Activated CD4-positive, alpha-beta T cell treated with anti-CD3 and anti-CD28 coated beads, Interleukin-2, amount 50 U/mL, for 16 hours (primary cell): ENCODE results near the gene CASZ1.

Experiments
- DNase-seq: peaks from one replicate; pipeline ENCODE4 v3.0.0-alpha.2; 2020

Gene CASZ1

DNA sequence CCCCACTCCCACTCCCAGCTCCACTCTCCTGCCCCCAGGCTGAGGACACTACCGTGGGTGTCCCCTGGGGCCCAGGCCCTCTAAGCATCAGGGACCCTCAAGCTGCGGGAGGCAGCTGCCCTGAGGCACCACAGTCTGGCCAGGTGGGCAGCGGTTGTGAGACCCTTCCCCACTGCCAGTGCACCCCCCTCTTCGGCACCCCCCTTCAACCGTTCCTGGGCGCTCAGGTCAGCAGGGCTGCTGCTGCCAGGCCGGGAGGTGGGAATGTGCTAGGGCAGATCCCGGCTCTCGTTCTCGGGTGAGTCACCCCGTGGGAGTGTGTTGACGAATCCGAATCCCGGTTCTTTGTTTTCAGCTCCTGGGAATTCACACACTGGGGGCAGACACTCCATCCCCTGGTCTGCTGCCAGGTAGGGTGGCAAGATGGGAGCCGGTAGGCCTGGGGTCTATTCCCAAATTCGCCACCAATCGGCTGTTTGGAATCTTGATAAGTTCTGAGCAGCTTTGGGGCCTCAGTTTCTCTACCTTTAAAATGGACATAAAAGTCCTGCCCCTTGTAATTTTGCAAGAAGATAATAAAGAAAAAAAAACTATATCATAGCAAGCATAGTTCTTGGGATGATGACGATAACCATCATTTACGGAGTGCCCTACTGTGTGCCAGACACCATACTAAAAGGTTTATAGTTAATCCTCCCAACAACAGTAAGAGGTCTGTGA, 28.5 kb upstream of the CASZ1 start:
- DNase-seq: no peak

DNA sequence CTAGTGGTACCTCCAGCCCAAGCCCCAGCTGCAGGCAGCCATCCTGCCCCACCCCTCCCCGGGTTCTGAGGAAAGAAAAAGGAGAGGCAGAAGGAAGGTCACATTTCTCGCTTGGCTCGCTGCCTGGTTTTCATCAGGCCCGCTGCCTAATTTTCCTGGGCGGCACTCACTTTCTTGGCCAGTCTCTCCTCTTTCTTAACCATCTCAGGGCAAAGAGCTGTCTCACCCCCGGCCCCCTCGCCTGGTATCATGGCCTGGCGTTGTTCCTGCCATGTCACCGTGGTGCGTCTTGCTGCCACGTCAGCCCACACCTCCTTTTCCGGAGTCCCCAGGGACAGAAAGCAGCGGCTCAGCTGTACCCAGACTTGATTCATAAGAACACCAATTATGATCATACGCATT, 26.6 kb upstream of the CASZ1 start:
- no peak for DNase-seq

DNA sequence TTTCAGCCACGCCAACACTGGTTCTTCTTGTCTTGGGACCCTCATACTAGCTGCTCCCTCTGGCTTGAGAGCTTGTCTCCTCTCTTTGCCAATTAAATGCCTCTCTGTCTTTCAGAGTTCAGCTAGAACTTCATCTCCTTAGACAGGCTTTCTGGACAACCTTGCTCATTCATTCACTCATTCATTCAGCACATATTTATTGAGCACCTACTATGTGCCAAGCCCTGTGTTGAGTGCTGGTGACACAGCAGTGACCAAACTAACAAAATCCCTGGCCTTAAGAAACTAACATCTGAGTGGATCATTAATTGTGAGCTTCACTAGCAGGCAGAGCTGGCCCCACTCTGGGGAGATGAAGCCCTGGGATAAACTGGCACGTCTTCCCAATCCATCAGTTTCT, 24.9 kb upstream of the CASZ1 start:
- no peak for DNase-seq

- no peak for DNase-seq
Measured at GRCh38 chr1:10820422-10820821, 24.0 kb upstream of the CASZ1 start.

- DNase-seq: no peak
Measured at GRCh38 chr1:10819198-10819901, 22.9 kb upstream of the CASZ1 start.

DNA sequence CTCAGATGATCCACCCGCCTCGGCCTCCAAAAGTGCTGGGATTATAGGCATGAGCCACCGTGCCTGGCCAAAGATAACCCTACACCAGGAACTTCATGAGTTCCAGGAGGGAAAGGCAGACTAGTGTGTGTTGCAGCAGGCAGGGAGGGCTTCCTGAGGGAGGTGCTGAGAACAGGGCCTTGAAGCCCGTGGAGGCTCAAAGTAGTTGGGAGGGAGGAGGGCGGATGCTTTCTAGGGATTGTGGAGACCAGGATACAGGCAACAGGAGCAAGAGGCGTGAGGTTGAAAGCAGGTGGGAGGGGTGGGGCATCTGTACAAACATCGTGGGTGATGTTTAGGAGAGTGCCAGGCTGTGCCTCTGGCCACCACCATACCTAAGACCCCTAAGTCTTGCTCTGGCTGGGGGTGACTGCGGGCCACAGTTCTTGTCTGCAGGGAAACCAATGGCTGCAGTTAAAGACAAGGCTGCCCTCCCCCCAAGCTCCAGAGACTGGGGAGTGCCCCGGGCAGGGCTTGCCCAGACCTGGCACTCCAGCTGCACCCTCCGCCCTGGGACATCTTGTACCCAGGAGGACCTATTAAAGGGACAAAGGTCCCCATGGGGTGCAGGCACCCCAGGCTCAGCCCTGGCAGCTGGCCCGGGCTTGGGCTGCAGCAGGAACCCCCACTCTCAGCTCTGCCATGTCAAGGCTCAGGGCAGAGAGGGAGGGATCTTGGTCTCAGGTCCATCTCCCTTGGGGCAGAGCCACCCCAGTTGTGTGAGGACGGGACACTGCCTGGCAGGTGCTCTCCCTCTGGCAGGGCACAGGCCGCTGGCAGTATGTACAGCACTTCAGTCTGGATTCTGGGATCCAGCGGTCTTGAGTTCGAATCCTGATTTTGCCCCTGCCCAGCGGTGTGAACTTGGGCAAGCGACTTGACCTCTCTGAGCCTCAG, 22.1 kb upstream of the CASZ1 start:
- DNase-seq: no peak

GRCh38 chr1:10816743-10817369, 20.4 kb upstream of the CASZ1 start:
- DNase-seq: no peak

GRCh38 chr1:10816233-10816632, 19.8 kb upstream of the CASZ1 start:
- no peak for DNase-seq

GRCh38 chr1:10815858-10816195, 19.4 kb upstream of the CASZ1 start:
- no peak for DNase-seq

DNA sequence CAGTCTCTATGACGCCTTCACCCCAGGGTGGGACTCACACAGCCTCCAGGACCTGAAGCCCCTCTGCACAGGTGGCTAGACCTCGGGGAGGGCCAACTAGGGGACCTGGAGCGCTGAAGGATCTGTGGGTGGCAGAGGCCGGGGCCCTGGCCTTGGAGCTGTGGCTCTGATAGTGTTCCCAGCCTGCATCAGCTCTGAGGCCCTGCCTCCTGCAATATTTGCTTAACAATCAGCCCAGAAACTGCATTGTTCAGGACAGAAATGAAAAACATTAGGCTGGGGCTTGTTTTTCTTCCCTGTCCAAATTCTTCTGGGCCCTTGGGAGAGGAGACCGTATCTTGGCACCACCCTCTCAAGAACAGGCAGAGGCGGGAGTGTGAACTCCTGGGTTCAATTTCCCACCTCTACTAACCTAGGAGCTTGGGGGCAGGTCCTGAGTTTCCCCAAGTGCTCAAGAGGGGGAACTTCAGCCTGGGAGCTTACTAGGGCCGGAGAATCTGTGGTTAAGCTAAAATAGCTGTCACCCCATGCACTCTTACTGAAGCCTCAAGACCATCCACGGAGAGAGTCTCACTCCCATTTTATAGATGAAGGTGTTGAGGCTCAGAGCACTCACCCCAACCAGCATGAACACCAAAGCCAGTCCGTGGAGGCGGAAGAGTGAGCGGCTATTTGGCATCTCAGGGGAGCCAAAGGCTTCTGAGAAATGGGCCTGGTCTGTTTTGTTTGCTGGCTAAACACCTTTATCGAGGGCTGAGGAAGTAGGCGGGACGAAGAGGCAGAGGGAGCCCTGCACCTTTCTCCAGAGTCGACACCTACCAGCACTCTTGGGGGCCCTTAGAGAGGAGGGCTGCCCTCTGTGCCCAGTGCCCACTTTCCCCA, 18.8 kb upstream of the CASZ1 start:
- DNase-seq: no peak

DNA sequence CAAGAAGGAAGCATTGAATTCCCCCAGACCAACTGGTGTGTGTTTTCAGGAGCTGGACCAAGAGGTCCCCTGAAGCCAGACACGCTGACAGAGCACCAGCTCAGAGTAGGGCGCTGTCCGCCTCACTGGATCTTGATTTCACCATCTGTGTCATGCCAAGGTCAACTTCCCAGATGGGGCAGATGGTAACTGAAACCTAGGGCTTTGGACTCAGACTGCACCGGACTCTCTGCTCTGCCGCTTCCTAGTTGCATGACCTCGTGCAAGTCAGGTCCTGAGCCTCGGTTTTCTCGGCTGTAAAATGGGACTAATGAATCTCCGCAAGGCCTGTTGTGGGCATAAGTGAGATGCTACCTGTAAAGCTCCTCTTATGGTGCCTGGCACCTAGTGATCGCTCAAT, 17.9 kb upstream of the CASZ1 start:
- DNase-seq: no peak

DNA sequence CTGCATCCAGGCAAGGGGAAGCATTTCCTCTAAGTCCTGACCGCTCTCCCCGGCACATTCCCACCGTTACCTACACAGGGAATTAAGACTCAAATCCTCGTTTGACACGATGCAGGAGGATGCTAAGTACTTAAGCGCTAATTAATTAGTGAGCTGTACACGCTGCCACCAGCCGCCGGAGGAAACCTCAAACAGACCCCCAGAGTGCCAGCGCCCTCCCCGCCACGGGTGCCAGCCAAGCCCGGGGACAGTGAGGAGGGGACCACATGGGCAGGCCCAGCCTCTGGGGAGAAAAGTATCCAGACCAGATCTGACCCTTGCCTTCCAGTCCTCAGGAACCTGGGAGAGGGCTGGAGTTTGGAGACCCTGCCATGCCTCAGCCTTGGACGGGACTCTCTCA, 17.4 kb upstream of the CASZ1 start:
- no peak for DNase-seq

DNA sequence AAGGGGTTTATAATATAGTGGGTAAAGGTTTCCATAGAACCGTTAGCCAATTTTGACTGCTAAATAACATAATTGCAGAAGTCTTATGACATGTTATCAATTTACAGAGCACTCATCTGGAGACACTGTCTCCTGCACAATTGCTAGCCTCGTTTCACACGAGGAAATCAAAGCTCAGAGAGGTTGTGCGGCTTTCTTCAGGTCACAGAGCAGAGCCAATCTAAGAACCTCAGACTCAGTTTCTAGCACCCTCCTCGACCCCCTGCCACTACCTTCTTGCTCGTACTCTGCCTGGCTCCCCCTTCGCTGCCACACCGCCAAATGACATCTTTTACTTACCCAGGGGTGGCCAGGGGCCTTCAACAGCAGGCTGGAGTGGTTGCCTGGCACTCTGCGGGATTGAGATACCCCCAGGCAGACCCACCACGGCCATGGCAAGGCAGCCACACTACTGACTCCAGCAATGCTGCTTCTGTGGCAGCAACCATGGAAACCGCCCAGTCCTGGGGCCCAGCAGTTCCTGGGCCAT, 16.0 kb upstream of the CASZ1 start:
- no peak for DNase-seq

- no peak for DNase-seq
Measured at GRCh38 chr1:10808441-10808840, 12.0 kb upstream of the CASZ1 start.

GRCh38 chr1:10806966-10807365, 10.5 kb upstream of the CASZ1 start:
- DNase-seq: no peak

- no peak for DNase-seq
Measured at GRCh38 chr1:10803971-10804820, 7.8 kb upstream of the CASZ1 start.

DNA sequence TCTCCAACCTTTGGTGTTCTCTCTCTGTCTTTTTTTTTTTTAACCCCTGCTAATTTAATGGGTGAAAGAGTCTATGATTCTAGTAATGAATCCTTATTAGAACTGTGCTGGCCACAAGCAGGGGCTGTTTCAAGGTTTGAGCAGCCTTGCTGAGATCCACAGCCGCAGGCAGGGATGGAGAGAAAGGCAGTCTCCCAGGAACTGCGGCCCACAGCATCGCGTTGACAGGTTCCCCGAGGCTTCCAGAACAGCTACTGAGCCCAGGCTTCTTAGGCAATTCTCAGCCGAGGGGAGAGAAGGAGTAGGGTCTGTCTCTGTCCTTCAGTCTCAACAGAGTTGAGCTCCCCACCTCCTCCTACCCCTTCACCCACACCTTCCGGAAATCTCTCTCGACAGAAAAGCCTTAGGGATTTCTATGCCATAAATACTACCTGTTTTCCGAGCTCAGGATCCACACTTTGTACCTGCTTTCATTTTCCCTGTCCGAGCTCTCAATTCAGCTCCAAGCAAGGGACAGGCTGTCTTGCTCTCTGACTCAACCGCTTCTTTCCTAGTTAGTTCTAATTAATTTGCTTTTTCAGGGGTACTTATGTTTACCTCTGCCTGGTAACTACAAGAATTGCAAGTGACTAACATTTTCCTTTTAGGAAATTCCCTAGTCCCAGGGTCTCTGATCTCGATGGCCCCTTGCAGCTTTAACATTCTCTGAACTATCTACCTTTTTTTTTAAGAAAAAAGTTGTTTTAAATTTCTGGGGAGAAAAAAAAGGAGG, 6.7 kb upstream of the CASZ1 start:
- no peak for DNase-seq

DNA sequence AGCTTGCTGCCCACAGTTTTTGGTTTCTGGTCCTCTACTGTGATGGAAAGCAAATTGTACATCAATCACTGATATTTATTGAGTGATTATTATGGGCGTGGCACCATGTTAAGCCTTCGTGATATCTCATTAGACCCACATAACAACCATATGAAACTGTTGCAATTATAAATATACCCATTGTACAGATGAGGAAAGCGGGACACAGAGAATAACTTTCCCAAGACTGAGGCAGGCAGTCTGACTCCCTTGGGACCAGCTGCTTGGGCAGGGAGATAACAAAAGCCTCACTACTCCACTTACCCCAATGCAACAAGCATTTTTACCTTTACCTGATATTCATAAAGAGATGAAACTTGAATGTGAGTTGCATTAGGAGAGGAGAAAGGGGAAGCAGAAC, 4.3 kb upstream of the CASZ1 start:
- DNase-seq: no peak

DNA sequence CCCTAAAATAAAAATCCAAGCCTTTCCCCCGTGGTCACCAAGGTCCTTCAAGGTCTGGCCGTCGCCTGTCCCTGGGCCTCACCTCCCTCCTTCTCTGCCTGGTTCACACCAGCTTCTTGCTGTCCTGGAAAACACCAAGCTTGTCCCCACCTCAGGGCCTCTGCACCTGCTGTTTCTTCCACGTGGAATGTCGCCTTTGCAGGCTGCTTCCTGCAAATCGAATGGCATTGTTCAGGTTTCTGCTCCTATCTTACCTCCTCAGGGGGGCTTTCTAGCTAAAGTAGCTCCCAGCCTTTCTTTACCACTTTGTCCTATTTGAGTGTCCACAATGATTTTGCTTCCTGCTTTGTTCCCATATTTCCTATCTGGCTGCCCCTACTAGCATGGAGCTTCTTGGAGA, 3.3 kb upstream of the CASZ1 start:
- DNase-seq: no peak
